Mucosa of rectum (tissue), 2 donors: Measurements from ENCODE around the gene CCRL2.

Experiments used
- H3K27ac ChIP-seq, 2 donors: one replicate each; pipeline ENCODE4 v1.7.0; 2013; ENCODE audit warnings: inconsistent platforms in 2 of 2, low read depth in 2 of 2, low read length in 2 of 2
- H3K27me3 ChIP-seq, 2 donors: one replicate each; pipeline ENCODE4 v1.7.0; 2013; ENCODE audit warnings: low read length in 2 of 2; ENCODE audit not compliant: control insufficient read depth in 2 of 2, insufficient read depth in 2 of 2
- H3K36me3 ChIP-seq, 2 donors: one replicate each; pipeline ENCODE4 v1.7.0; 2013; ENCODE audit warnings: low read length in 2 of 2; ENCODE audit not compliant: control insufficient read depth in 2 of 2, insufficient read depth in 2 of 2
- H3K4me1 ChIP-seq, 2 donors: one replicate each; pipeline ENCODE4 v1.7.0; 2013; ENCODE audit warnings: low read length in 2 of 2, mild to moderate bottlenecking in 1 of 2; ENCODE audit not compliant: control insufficient read depth in 2 of 2, insufficient read depth in 2 of 2
- H3K4me3 ChIP-seq, 2 donors: one replicate each; pipeline ENCODE4 v1.7.0; 2013; ENCODE audit warnings: low read length in 2 of 2
- H3K9ac ChIP-seq, 2 donors: one replicate each; pipeline ENCODE4 v1.7.0; 2013; ENCODE audit warnings: low read length in 2 of 2, low read depth in 1 of 2, mild to moderate bottlenecking in 1 of 2
- H3K9me3 ChIP-seq, 2 donors: one replicate each; pipeline ENCODE4 v1.7.0; 2013; ENCODE audit warnings: low read length in 2 of 2; ENCODE audit not compliant: control insufficient read depth in 2 of 2
- donor health status: healthy.
- donor health status: Normal muscosa, but diverticular disease.

Gene CCRL2, protein sequence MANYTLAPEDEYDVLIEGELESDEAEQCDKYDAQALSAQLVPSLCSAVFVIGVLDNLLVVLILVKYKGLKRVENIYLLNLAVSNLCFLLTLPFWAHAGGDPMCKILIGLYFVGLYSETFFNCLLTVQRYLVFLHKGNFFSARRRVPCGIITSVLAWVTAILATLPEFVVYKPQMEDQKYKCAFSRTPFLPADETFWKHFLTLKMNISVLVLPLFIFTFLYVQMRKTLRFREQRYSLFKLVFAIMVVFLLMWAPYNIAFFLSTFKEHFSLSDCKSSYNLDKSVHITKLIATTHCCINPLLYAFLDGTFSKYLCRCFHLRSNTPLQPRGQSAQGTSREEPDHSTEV

GRCh38 chr3:46406788-46407611 lies at the start of gene CCRL2, which contains the start of gene CCR5AS:
CCRL2 (plus strand) TSS chr3:46407259; CDS start chr3:46408080, 821 bp downstream.
CCR5AS (minus strand) TSS chr3:46407066.
- peak within 1 kb of the TSS; percentile 79 to 87 for H3K4me3 ChIP-seq
- H3K9ac ChIP-seq: peak within 1 kb of the TSS; percentile 84 to 88
- peaks cover 33 to 40% of the 10 kb centered on the region in 2 donors for H3K4me1 ChIP-seq
- no peaks in the 10 kb centered on the region for H3K27me3 ChIP-seq
- H3K36me3 ChIP-seq: peaks cover 0 to 4% of the 10 kb centered on the region in 2 donors
- no peaks in the 10 kb centered on the region for H3K9me3 ChIP-seq
- H3K27ac ChIP-seq: peak within 1 kb of the TSS; percentile 97 to 98

DNA sequence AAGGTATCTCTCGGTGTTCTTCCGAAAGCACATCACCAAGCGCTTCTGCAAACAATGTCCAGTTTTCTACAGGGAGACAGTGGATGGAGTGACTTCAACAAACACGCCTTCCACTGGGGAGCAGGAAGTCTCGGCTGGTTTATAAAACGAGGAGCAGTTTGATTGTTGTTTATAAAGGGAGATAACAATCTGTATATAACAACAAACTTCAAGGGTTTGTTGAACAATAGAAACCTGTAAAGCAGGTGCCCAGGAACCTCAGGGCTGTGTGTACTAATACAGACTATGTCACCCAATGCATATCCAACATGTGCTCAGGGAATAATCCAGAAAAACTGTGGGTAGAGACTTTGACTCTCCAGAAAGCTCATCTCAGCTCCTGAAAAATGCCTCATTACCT lies 48.6 kb upstream of the CCRL2 start:
- no peak overlapping the region for H3K4me3 ChIP-seq
- H3K27ac ChIP-seq: no peak overlapping the region
- peaks cover 0 to 2% of the 10 kb centered on the region in 2 donors for H3K4me1 ChIP-seq
- no peaks in the 10 kb centered on the region for H3K36me3 ChIP-seq
- no peak overlapping the region for H3K9ac ChIP-seq
- H3K9me3 ChIP-seq: no peaks in the 10 kb centered on the region
- no peaks in the 10 kb centered on the region for H3K27me3 ChIP-seq

DNA sequence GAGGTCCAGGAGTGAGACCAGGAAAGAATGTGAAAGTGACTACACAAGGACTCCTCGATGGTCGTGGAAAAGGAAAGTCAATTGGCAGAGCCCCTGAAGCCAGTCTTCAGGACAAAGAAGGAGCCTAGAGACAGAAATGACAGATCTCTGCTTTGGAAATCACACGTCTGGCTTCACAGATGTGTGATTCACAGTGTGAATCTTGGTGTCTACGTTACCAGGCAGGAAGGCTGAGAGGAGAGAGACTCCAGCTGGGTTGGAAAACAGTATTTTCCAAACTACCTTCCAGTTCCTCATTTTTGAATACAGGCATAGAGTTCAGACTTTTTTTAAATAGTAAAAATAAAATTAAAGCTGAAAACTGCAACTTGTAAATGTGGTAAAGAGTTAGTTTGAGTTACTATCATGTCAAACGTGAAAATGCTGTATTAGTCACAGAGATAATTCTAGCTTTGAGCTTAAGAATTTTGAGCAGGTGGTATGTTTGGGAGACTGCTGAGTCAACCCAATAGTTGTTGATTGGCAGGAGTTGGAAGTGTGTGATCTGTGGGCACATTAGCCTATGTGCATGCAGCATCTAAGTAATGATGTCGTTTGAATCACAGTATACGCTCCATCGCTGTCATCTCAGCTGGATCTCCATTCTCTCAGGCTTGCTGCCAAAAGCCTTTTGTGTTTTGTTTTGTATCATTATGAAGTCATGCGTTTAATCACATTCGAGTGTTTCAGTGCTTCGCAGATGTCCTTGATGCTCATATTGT lies 47.1 kb upstream of the CCRL2 start:
- Histone ChIP-seq H3K4me1 (peaks cover 0 to 2% of the 10 kb centered on the region in 2 donors), H3K36me3 (no peaks in the 10 kb centered on the region), H3K27me3 (no peaks in the 10 kb centered on the region), H3K27ac (peak overlapping the region in 1 of 2 donors; percentile 53), H3K9ac (peak overlapping the region in 1 of 2 donors; percentile 11), H3K9me3 (no peaks in the 10 kb centered on the region), H3K4me3 (no peak overlapping the region)

- H3K9me3 ChIP-seq: no peaks in the 10 kb centered on the region
- no peak overlapping the region for H3K4me3 ChIP-seq
- H3K4me1 ChIP-seq: peaks cover 0 to 2% of the 10 kb centered on the region in 2 donors
- no peak overlapping the region for H3K27ac ChIP-seq
- H3K9ac ChIP-seq: no peak overlapping the region
- no peaks in the 10 kb centered on the region for H3K36me3 ChIP-seq
- H3K27me3 ChIP-seq: no peaks in the 10 kb centered on the region
Measured at GRCh38 chr3:46360907-46361306, 46.2 kb upstream of the CCRL2 start.

DNA sequence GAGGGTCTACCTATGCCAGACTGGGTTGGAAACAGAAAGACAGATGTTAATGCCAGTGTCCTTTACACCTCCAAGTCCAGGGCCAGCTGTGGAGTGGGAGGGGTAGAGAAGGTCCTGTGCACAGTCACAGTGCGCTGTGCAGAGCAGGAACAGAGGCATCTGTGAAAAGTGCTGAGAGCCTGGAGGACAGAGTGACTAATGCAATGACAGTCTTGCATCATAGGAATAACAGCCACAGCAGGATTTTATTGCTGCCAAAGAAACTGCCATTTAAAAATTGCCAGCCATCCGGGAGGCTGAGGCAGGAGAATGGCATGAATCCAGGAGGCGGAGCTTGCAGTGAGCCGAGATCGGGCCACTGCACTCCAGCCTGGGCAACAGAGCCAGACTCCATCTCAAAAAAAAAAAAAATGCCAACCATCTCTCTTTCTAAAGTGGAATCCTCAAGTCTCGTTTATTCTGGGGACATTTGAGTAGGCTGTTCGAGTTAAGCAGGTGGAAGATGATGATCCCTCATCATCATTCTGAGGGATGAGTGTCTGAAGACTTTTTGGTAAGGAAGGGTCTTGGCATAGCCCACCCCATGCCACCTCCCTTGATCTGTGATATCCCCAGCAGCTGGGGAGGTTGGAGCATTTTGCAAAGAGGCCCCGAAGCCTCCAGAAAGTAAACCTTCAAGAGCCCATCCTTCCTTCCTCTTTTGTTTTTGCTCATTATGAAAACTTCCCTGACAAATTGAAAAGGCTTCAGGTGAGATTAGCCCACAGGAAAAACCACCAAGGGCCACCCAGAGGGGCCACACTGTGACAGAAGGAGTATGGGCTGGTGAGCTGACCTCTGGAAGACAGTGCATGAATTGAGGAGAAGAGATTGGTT lies 45.4 kb upstream of the CCRL2 start:
- Histone ChIP-seq H3K27ac (peak overlapping the region in 1 of 2 donors; percentile 3), H3K36me3 (no peaks in the 10 kb centered on the region), H3K27me3 (no peaks in the 10 kb centered on the region), H3K9me3 (no peaks in the 10 kb centered on the region), H3K9ac (peak overlapping the region in 1 of 2 donors; percentile 7), H3K4me1 (peaks cover 0 to 2% of the 10 kb centered on the region in 2 donors), H3K4me3 (no peak overlapping the region)

- H3K4me3 ChIP-seq: no peak overlapping the region
- no peak overlapping the region for H3K9ac ChIP-seq
- no peaks in the 10 kb centered on the region for H3K36me3 ChIP-seq
- H3K4me1 ChIP-seq: peaks cover 0 to 9% of the 10 kb centered on the region in 2 donors
- H3K9me3 ChIP-seq: no peaks in the 10 kb centered on the region
- H3K27ac ChIP-seq: no peak overlapping the region
- no peaks in the 10 kb centered on the region for H3K27me3 ChIP-seq
Measured at GRCh38 chr3:46365041-46365440, 42.0 kb upstream of the CCRL2 start.

GRCh38 chr3:46365737-46366524 lies 41.1 kb upstream of the CCRL2 start:
- Histone ChIP-seq H3K27me3 (no peaks in the 10 kb centered on the region), H3K36me3 (no peaks in the 10 kb centered on the region), H3K4me3 (no peak overlapping the region), H3K9me3 (no peaks in the 10 kb centered on the region), H3K27ac (no peak overlapping the region), H3K9ac (no peak overlapping the region), H3K4me1 (peaks cover 0 to 9% of the 10 kb centered on the region in 2 donors)

DNA sequence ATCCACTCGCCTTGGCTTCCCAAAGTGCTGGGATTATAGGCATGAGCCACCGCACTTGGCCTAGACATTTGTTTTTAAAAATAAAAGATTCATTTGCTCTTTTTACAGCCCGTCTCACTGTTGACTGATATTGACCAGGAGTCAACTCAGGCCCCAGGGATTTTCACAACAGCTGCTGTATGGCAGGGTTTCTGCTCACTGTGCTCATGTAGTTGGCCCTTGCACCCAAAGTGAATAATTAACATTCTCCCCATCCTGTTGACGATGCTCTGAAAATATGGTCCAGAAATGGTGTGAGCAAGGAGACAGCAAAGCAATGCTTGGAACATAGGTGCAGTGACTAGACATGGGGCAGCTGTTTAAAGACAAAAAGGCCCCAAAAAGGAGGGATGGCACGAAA lies 39.2 kb upstream of the CCRL2 start:
- H3K9ac ChIP-seq: peak overlapping the region in 1 of 2 donors; percentile 8
- no peaks in the 10 kb centered on the region for H3K27me3 ChIP-seq
- H3K36me3 ChIP-seq: no peaks in the 10 kb centered on the region
- peaks cover 0 to 6% of the 10 kb centered on the region in 2 donors for H3K4me1 ChIP-seq
- H3K9me3 ChIP-seq: no peaks in the 10 kb centered on the region
- H3K27ac ChIP-seq: peak overlapping the region in 1 of 2 donors; percentile 19
- no peak overlapping the region for H3K4me3 ChIP-seq
